Measurements from ENCODE around the gene ZNHIT1.
A peak's percentile ranks its signal among the peaks of the same experiment; 100 is the strongest.

The ZNHIT1 gene

DNA sequence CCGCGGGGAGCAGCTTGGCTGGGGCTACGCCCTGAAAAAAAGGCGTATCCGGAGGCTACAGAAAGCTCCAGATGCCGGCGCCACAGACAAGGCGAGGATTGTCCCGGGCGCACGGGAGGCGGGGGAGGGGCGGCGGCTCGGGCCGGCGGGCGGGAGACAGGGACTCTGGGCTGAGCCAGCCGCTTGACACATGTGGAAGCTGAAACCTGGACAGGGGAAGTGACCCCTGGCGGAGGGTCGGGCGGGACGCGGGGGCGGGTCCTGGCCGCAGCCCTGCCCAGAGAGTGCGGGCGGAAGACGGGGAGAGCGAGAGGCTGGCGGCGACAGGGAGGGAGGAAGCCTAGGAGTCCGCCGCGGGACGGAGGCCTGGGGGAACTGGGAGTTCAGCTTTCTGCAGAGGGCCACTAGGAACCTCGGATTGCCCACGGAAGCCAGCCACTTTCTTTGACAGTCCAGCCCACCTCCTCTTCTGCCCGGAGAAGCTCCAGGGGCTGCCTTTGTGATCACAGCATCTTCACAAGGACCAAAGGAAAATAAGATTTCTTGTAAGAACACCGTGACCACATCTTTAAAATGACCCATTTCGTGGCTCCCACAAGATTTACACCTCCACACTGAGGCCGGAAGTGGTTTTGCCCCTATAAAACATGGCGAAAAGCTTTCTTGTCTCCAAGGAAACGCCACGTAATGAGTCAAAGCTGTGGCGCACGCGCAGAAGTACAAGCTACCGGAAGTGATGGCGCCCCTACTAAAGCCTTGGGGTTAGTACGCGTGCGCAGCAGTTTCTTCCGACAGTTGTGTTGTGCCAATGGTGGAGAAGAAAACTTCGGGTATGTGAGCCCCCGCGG is at the start of gene ZNHIT1, which contains the start of gene PLOD3:
Gene ZNHIT1, plus strand, starts transcription at position 778 of the 848 bp plus-strand sequence. Its CDS starts 31 bp downstream, at position 809.
Gene PLOD3, minus strand, starts transcription at position 194 of the 848 bp plus-strand sequence. CDS start 307 bp downstream, outside the sequence.
- peak; percentile 99 for DNase-seq (ENCODE audit: low read depth, low spot score)

GRCh38 chr7:101168412-101169049 is 49.4 kb upstream of the ZNHIT1 start:
- DNase-seq (ENCODE audit: low read depth, low spot score): no peak

DNA sequence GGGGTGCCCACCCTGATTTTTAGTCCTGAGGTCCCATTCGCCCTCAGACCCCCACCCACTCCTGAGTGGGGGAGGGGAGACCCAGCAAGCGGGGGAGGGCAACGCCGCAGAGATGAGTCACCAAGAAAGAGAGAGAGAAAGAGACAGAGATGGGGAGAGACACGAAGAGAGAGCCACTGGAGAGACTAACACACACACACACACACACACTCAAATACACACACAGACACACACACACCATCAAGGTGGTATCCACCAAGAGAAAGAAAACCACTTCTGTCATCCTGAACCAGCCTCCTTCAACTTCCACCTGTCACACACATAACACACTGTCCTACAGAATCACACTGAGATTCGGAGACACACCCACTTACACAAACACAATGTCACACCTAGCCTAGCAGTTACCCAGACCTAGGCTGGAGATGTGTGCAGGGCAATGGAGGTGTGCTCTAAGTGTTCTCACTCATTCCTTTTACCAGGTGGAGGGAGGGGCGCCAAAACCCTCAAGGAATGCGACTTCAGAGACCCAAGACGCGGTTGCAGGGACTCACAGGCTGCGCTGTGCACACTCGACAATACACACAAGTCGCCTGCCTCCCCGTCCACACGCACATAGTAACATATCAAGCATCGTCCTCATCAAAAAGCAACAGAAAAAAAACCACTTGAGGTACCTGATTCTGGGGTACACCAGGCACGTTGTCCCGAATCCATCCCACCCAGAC is 48.7 kb upstream of the ZNHIT1 start:
- DNase-seq (ENCODE audit: low read depth, low spot score): no peak

DNA sequence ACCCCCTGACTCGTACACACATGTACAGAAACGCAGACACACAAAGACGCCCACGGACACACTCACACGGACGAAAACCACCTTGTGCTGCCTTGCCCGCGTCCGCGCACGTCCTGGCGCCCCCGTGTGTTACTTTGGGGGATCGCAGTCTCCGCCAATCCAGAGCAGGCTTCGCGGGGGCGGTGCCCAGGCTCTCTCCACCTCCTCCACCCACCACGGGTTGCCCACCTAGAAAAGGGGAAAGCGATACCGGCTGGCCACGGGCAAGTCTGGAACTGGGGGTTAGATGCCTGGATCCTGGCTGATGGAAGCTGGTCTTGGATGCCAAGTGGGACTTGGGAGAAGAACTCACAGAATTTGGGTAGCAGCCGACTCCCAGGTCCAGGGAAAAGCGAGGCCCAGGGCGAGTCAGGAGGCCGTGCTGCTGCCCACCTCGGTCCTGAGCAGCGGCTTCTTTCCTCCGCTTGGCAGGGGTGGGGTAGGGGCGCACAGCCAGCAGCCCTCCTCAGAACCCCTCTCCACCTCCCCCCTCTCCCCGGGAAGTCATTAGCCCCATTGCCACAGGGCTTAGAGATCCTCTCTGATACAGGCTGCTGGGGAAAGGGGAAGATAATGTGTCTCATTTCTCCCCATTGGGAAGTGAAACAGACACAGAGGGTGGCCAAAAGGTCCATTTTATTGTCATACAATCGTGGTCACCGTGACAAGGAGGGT is 48.0 kb upstream of the ZNHIT1 start:
- peak; percentile 84 for DNase-seq (ENCODE audit: low read depth, low spot score)

- DNase-seq (ENCODE audit: low read depth, low spot score): no peak
These were observed 47.1 kb upstream of the ZNHIT1 start for GRCh38 chr7:101170617-101171441.

GRCh38 chr7:101171442-101171837 is 46.5 kb upstream of the ZNHIT1 start:
- DNase-seq (ENCODE audit: low read depth, low spot score): no peak

DNA sequence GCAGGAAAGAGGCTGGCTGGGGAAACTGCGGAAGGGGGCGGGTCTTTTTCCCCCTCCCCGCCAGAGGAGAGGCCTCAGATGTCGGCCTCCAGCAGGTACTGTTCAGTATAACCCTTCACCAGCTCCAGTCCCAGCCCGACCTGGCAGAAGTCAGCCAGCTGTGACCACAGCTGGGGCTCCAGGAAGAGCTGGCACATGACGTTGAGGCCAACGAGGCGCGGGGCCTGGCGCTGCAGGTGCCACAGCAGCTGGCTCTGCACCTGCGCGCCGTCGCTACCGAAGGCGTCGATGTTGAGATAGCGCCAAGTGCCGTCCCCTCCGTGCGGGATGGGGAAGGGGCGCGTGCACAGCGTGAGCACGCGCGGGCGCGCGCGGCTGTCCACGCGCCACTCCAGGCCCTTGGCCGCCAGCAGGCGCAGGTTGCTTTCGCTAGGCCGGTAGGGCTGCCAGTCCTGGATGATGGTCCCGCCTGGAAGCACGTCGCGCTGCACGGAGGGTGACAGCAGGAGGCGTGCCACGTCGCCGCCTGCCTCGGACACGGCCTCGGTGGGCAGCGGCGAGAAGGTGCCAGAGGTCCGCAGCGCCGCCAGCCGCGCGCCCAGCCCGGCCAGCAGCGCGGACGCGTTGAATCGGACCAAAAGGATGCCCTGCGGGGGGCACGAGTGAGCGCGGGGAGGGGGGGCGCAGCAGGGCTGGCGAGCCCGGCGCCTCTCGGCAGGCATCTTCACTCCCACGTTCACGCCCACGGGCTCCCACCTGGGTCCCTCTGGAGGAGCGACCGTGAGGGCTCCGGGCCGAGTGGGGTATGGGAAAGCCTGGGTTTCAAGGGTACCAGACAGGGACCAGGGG is 45.7 kb upstream of the ZNHIT1 start:
- no peak for DNase-seq (ENCODE audit: low read depth, low spot score)

DNA sequence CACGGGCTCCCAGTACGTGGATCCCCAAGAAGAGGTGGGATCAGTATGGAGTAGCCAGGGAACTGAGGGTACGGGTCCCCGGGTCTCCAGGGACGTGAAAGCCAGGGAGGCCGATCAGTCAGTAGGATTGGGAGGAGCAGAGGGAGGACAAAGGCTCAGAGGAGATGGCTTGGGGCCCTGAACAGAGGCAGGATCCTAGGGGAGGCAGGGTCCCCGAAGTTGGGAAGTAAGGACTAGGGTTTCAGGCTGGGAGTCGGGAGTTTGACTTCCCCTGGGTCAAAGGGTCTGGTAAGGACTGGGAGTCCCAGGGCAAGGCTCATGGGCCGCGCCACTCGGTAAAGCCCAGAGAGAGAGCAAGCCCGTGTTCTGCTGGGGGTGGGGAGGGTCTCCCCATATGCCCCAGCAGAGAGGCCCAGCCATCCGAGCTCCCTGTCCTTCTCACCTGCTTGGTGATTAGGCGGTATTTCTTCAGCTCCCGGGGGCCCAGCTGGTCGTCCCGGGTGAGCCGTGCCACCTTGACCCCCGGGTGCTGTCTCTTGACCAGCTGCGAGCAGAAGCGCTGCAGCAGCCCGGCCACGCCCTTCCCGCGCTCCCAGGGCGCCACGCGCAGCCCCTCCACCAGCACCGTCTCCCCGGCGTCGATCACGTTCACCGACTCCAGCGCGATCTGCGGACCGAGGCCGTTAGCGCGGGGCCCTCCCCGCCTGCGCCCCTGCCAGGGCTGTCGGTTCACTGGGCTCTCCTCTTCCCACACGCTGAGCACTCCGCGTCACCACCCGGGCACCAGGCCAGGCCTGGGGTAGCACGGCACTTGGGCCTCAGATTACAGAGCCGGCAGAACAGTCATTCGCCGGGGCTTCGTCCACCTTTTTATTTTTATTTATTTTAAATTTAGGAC is 44.9 kb upstream of the ZNHIT1 start:
- peak; percentile 94 for DNase-seq (ENCODE audit: low read depth, low spot score)

- DNase-seq (ENCODE audit: low read depth, low spot score): peak; percentile 50
These were observed 44.2 kb upstream of the ZNHIT1 start for GRCh38 chr7:101173752-101174244.

- DNase-seq (ENCODE audit: low read depth, low spot score): no peak
These were observed 43.6 kb upstream of the ZNHIT1 start for GRCh38 chr7:101174322-101174854.

DNA sequence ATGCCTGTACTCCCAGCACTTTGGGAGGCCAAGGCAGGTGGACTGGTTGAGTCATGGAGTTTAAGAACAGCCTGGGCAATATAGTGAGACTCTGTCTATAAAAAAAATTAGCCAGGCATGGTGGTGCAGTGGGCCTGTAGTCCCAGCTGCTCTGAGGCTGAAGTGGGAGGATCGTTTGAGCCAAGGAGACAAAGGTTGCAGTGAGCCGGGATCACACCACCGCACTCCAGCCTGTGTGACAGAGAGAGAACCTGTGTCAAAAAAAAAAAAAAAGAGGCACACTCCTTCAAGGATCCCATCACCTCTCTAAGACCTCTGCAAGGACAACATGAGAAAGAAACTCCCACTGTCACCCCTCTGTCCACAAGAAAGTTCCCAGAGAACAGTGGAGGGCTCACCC is 42.3 kb upstream of the ZNHIT1 start:
- no peak for DNase-seq (ENCODE audit: low read depth, low spot score)

DNA sequence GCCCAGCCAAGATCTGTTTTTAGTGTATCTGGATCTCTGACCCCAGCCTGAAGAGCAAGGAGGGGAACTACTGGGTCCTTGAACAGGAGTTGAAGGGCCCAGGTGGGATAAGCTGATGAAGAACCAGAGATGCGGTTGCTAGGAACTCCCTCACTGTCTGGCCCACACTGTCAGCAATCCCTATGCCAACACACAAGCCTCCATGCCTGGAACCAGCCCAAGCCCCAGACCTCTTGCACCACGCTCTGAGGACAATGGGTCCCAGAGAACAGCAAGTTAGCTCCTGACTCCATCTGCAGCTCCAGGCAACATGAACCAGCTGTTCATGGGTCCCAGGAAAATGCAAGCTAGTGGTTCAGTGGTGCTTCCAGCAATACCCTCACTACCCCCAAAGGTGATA is 40.3 kb upstream of the ZNHIT1 start:
- no peak for DNase-seq (ENCODE audit: low read depth, low spot score)

GRCh38 chr7:101179117-101179516 is 38.8 kb upstream of the ZNHIT1 start:
- DNase-seq (ENCODE audit: low read depth, low spot score): no peak

GRCh38 chr7:101179713-101180112 is 38.3 kb upstream of the ZNHIT1 start:
- no peak for DNase-seq (ENCODE audit: low read depth, low spot score)

- no peak for DNase-seq (ENCODE audit: low read depth, low spot score)
These were observed 37.7 kb upstream of the ZNHIT1 start, which contains the start of gene NAT16 for GRCh38 chr7:101180130-101180755. Gene NAT16, minus strand, starts transcription at chr7:101180293. Its CDS starts 5,486 bp downstream, at chr7:101174807.

- DNase-seq (ENCODE audit: low read depth, low spot score): peak; percentile 50
These were observed 32.6 kb upstream of the ZNHIT1 start for GRCh38 chr7:101185258-101185839.

DNA sequence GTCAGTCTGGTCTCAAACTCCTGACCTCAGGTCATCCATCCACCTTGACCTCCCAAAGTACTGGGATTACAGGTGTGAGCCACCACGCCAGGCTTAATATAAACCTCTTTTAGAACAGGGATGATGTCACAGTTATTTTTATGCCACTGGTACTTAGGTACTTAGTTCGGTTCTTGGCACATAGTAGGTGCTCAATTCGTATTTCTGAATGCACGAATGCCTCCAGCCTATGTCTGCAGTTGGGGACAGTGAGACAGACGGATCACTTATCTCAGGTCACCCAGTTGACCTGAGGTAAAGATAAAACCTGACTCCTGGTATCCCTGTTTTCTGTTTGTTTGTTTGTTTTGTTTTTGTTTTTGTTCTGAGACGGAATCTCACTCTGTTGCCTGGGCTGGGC is 31.8 kb upstream of the ZNHIT1 start:
- DNase-seq (ENCODE audit: low read depth, low spot score): no peak

Measured in astrocyte of the hippocampus (primary cell).